GM21825 (cell line): ENCODE measurements around the gene SHISA4.
"Not testable (repeated sequence)": the region's sequence is repeated elsewhere in the genome, so short reads cannot be mapped to it uniquely, and the experiment has no call there.

Source experiments
- ATAC-seq: cut with Tn5 transposase; IDR thresholded peaks from one replicate; pipeline ENCODE4 v1.9.1; 2021; ENCODE audit warnings: mild to moderate bottlenecking, moderate library complexity; ENCODE audit not compliant: unreplicated experiment

Gene SHISA4

GRCh38 chr1:201925301-201925567 is 36.5 kb downstream of the SHISA4 start:
- no peak for ATAC-seq

- ATAC-seq, result no peak
Measured at GRCh38 chr1:201925981-201926645, 37.4 kb downstream of the SHISA4 start.

- no peak for ATAC-seq
Measured at GRCh38 chr1:201928266-201928665, 39.6 kb downstream of the SHISA4 start.

- no peak for ATAC-seq
Measured at GRCh38 chr1:201930137-201930536, 41.4 kb downstream of the SHISA4 start.

- ATAC-seq, result no peak
Measured at GRCh38 chr1:201930803-201931202, 42.1 kb downstream of the SHISA4 start.

GRCh38 chr1:201933840-201934430 is 45.2 kb downstream of the SHISA4 start:
- no peak for ATAC-seq

GRCh38 chr1:201937624-201938213 is 49.0 kb downstream of the SHISA4 start:
- no peak for ATAC-seq

GRCh38 chr1:201938440-201939035 is 49.8 kb downstream of the SHISA4 start:
- ATAC-seq, result no peak

GRCh38 chr1:201939148-201939547 is 50.5 kb downstream of the SHISA4 start:
- no peak for ATAC-seq

- ATAC-seq, result no peak
Measured at GRCh38 chr1:201939574-201939973, 50.9 kb downstream of the SHISA4 start.

GRCh38 chr1:201940316-201940715 is 51.6 kb downstream of the SHISA4 start:
- ATAC-seq, result not testable (repeated sequence)

GRCh38 chr1:201941420-201942128 is 52.9 kb downstream of the SHISA4 start:
- no peak for ATAC-seq

GRCh38 chr1:201942129-201942495 is 53.4 kb downstream of the SHISA4 start:
- ATAC-seq, result no peak
